ENCODE results near the gene CNGB1.
A peak's percentile ranks its signal among the peaks of the same experiment; 100 is the strongest.
"Not testable (repeated sequence)": the region's sequence is repeated elsewhere in the genome, so short reads cannot be mapped to it uniquely, and the experiment has no call there.

CNGB1 gene

DNA sequence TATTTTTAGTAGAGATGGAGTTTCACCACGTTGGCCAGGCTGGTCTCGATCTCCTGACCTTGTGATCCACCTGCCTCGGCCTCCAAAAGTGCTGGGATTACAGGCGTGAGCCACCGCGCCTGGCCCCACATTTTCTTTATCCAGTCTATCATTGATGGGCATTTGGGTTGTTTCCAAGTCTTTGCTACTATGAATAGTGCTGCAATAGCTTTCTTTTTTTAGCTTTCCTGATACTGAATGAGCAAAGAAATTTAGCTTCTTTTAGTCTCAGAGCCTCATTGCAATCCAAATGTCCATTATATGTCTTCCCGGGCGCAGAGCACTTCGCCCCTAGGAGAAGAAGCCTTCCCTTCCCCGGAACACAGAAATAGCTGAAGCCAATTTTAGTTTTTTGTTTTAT, 112.9 kb downstream of the CNGB1 start:
- DNase-seq (ENCODE audit: low read depth) = not testable (repeated sequence)

DNA sequence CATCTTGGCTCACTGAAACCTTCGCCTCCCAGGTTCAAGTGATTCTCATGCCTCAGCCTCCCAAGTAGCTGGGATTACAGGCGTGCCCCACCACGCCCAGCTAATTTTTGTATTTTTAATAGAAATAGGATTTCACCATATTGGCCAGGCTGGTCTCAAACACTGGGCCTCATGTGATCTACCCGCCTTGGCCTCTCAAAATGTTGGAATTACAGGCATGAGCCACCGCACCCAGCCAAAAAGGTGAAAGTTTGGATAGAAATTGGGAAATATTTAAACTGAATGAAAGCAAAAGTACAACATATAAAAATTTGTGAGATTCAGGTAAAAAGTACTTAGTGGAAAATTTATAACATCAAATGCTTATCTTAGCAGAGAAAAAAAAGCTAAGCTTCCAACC, 115.7 kb downstream of the CNGB1 start:
- no peak for DNase-seq (ENCODE audit: low read depth)

DNA sequence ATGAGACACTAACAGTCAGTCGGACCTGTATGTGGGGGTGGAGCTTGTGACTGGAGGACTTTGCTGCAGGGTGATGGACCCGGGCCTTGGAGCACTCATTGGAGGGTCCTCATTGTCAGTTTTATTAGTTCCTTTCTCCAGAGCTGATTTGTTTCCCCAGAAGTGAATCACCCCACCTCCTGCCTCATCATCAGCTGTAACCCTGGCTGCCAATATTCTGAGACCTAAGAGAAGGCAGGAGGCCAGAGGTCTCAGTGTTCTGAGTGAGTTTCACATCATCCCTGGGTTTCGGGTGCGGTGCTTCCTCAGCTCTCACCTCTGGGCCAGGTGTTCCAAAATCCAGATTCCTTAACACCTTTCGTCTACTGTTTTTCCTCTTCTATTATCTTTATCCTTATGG, 118.7 kb downstream of the CNGB1 start:
- DNase-seq (ENCODE audit: low read depth) = no peak

DNA sequence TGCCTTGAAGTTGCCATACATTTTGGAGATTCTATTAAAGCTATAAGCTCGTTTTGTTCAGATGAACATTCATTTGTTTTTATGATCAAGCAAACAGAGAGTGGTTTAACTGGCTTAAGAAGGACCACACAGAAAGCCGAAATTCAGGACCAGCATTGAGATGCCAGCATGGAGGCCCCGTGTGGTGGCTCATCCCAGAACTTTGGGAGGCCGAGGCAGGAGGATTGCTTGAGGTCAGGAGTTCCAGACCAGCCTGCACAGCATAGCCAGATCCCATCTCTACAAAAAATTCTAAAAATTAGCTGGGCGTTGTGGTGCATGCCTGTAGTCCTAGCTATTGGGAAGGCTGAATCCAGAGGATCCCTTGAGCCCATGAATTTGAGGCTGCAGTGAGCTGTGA, 122.7 kb downstream of the CNGB1 start:
- DNase-seq (ENCODE audit: low read depth) = no peak

DNA sequence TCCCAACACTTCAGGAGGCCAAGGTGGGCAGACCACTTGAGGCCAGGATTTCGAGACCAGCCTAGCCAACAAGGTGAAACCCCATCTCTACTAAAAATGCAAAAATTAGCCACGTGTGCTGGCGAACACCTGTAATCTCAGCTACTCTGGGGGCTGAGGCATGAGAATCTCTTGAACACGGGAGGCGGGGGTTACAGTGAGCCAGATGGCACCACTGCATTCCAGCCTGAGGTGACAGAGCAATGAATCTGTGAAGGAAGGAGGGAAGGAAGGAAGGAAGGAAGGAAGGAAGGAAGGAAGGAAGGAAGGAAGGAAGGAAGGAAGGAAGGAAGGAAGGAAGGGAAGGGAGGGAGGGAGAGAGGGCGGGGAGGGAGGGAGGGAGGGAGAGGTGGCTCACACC, 124.0 kb downstream of the CNGB1 start:
- not testable (repeated sequence) for DNase-seq (ENCODE audit: low read depth)

DNA sequence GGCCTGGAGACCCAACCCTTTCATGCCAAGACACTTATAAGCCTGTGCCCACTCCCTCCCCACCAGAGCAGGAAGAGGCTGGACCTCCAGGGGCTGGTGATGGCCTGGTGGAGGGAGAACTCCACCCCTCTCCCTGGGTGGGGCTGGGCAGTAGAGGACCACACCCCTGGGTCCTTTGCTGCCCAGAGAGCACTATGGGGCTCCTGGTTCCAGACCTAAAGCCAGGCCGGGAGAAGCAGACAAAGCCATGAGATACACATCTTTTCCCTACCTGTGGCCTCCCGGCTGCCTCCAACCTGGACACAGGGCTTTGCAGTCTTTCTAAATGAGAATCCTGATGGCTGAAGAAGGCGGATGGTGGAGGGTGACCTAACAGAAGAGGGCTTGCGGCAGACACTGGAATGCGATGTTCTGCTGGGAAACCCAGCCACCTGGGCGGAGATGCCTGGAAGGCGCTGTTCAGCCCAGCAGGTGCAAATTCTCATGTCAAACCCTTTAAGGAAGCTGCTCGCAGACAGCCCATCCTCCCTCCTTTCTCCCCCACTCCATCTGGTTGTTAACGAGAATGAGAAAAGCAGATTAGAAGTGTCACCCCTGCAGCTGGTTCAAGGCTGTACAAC, 124.7 kb downstream of the CNGB1 start:
- DNase-seq (ENCODE audit: low read depth) = no peak

DNA sequence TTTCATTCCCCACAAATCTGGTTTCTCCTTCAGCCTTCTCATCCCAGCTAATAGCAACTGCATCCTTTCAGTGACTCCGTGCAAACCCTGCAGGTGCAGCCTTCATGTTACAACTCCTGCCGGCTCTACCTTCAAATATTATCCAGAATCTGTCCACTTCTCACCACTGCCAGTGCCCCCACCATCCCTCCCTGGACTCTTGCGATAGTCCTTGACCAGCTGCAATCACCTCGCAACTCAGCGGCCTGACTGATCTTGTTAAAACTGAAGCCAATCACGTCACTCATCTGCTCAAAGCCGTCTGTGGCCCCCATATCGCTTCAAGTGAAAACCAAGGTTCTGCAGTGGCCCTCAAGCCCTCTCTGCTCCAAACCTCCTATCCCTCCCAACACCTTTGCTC, 125.8 kb downstream of the CNGB1 start:
- DNase-seq (ENCODE audit: low read depth) = no peak

DNA sequence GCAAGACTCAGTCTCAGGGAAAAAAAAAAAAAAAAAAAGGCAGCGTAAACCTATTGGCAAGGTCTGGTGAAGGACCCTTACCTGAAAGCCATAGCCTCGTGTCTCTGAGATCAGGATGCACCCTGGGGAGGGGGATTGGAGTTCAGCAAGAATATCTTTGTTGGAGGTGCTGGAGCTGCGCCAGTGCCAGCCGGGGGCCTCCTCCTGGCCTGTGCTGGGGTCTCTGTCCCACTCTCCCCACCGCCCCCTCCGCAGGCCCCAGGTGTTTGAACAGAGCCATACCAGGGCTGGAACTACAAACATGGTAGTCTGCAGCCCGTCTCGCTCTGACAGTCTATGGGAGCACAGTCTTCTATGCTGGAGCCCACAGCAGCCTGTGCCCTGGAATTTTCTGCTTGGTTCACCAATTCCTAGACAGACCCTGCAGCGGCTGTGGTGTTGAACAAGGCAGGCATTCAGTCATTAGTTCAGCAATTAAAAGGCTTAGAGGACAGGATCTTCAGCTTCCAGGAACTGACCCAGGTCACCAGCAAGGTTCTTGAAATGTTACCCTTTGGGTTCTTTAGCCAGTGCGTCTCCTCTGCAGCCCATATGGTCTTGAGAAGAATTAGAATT, 126.4 kb downstream of the CNGB1 start:
- DNase-seq (ENCODE audit: low read depth) = no peak

DNA sequence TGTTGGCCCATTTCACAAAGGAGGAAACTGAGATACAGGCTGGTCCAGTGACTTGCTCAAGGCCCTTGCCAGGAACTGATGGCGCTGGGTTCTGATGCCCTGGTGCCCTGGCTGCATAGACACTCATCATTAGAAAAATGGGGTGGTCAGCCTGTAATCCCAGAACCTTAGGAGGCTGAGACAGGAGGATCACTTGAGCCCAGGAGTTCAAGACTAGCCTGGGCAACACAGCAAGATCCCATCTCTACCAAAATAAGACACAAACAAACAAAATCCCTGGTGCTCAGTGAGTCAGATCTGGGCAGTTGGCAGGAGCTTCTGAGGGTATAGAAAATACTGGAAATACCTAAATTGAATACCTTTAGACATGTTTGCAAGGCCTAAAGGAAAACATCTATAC, 127.5 kb downstream of the CNGB1 start:
- no peak for DNase-seq (ENCODE audit: low read depth)

DNA sequence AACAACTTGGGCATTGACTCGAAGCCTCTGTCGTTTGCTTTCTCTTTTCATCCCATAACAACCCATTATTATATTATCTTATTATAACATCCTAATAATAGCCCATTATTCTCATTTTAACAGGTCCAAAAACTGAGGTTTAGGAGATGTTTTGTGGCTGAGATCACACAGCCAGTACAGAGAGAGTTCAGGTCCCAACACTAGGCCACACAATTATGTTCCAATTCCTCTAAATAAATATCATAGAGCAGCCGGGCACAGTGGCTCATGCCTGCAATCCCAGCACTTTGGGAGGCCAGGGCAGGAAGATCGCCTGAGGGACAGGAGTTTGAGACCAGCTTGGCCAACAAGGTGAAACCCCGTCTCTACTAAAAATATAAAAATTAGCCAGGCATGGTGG, 128.3 kb downstream of the CNGB1 start:
- DNase-seq (ENCODE audit: low read depth) = no peak

DNA sequence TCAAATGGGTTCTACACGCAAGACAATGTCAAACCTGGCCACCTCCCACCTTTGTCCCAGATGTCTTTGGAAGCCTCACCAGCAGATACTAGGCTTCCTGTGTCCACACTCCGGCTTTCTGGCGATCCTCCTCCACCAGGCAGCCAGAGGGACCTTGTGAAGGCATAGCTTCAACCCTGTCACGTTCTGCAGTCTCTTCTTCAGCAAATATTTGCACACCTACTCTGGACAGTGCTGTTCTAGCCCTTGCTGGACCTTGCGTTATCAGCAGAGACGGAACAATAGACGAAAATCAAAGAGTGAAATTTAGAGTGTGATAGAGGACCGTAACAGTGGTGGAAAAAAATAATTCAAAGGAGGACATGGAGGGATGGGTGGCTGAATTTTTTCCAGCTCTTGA, 130.1 kb downstream of the CNGB1 start:
- no peak for DNase-seq (ENCODE audit: low read depth)

DNA sequence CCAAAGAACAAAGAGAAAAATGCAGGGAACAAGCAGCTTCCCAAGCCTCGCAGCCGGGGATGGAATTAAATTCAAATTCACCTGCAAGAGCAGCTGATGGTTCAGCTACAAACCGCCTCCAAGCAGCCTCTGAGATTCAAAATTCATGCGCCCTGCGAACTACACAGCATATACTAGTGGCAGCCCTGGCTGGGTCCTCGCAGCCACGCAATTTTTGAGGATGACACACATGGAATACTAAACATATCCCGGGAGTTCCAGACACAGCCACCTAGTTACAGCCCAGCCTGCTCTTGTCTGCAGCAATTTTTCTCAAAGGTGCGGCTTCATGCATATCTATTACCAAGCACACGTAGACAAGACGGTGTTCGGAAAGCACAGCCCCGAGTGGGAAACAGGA, 132.8 kb downstream of the CNGB1 start:
- no peak for DNase-seq (ENCODE audit: low read depth)

DNA sequence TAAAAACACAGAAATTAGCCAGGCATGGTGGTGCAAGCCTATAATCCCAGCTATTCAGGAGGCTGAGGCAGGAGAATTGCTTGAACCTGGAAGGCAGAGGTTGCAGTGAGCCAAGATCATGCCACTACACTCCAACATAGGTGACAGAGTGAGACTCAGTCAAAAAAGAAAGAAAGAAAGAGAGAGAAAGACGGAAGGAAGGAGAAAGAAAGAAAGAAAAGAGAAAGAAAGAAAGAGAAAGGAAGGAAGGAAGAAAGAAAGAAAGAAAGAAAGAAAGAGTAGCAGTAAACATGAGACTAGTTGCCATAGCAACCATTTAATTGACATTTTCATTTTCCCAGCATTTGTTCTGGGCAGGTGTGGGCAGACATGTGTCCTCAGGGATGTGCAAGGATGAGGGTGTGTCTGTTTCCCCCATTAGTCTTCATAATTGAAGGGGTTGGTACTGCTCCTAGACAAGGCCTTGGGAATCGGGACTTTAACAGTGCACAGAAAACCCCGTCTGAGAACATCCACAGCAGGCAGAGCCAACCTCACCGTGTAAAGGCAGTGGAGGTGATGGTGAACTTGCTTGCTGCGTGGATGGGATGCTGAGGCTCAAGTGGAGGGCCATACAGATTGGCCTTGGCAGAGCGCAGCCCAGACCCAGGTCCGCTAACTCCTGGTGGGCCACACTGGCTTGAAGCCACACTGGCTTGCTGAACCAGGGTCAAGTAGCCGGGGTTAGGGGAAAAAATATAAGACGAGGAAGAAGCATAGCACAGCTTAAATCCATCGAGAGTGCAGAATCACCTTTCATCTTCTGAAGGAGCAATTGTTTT, 133.4 kb downstream of the CNGB1 start:
- no peak for DNase-seq (ENCODE audit: low read depth)

DNA sequence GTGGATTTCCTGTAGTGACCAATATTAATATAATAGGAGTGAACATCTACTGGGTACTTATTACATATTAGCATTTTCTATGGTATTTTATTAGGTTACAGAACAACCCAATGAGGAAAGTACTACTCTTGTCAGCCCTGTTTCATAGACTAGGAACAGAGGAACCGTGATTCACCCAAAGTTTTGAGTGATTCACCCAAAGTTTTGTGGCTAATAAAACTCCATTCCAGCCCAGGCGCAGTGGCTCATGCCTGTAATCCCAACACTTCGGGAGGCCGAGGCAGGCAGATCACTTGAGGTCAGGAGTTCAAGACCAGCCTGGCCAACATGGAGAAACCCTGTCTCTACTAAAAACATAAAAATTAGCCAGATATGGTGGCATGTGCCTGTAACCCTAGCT, 135.5 kb downstream of the CNGB1 start:
- peak; percentile 65 for DNase-seq (ENCODE audit: low read depth)

DNA sequence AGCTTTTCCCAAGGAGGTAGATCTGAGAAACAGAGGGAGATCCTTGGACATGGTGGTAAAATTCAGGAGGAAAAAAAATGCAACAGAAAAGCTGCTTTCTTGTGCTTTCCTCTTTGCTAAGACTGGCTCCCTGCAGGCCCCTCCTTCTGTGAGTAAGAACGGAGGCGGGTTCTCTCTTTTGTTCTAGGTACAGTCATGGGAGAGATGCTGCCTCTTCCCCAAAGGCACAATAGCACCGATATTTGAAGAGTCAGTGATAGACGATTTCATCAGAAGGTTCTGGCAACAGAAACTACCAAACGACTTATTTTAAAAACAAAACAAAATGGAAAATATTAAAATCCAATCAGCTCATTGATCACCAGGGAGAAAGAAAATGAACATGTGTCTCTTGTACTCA, 136.0 kb downstream of the CNGB1 start:
- DNase-seq (ENCODE audit: low read depth) = no peak

Measured in stromal cell of bone marrow (primary cell).